HPDE6-E6E7 (cell line): ENCODE measurements around the gene RAB31.

Source experiments
- DNase-seq: peaks from one replicate; pipeline ENCODE4 v3.0.0; 2011; ENCODE audit warnings: missing footprints; ENCODE audit errors: extremely low spot score

The RAB31 gene

DNA sequence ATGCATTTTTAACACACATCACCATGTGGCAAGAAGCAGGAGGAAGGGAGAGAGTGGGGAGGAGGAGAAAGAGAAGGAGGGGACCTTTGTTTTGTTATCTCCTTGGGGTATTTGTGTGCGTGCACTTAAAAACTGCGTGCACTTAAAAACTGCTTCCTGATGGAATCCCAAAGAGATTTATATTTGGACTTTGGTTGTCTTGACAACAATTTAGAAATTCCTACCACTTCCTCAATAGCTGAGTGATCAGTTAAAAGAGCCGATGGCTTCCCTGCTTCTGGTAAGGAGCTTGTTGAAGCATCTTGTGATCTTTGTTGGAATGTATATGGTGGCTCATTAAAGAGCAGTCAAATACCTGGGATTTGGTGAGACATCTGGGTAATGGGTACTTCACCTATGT is 4.5 kb downstream of the RAB31 start:
- DNase-seq, result no peak

DNA sequence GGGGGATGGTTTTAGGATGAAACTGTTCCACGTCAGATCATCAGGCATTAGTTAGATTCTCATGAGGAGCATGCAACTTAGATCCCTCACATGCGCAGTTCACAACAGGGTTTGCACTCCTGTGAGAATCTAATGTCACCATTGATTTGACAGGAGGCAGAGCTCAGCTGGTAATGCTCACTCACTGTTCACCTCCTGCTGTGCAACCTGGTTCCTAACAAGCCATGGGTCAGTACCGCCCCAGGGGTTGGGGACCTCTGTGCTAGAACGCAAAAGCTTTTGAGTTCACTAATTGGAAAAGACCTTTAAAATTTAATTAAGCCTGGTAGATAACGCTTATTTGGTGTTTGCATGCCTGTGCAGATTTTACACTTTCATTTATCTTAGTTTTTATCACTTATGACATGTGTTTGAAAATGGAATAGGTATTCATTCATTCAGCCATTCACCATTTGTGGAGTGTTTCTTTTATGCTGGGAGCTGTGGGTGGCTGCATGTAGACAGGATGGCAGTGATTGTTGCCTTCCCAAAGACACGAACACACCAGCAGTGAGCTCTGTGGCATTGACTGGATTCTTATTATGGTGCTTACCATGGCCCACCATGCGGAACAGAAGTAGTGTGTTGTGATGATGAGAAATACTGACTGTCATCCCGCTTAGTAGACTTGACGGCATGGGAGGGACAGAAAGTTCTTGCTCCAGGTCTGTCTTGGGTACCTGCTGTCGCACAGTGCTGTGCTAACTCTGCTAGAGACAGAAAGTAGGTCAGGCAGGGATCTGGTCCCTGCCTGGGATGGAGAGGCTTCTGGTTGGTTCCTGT is 6.4 kb downstream of the RAB31 start:
- DNase-seq, result no peak

DNA sequence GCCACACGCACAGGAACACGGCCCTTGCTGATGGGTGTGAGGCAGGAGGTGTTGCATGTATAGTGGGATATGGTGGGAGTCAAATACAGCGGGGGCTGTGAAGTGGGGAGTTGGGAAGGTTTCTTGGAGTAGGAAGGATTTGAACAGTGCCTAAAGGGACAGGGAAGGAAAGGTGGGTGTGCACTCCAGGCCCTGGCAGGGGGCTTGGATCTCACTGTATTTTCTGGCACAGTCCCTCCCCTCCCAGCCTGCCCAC is 6.9 kb downstream of the RAB31 start:
- DNase-seq, result no peak

DNA sequence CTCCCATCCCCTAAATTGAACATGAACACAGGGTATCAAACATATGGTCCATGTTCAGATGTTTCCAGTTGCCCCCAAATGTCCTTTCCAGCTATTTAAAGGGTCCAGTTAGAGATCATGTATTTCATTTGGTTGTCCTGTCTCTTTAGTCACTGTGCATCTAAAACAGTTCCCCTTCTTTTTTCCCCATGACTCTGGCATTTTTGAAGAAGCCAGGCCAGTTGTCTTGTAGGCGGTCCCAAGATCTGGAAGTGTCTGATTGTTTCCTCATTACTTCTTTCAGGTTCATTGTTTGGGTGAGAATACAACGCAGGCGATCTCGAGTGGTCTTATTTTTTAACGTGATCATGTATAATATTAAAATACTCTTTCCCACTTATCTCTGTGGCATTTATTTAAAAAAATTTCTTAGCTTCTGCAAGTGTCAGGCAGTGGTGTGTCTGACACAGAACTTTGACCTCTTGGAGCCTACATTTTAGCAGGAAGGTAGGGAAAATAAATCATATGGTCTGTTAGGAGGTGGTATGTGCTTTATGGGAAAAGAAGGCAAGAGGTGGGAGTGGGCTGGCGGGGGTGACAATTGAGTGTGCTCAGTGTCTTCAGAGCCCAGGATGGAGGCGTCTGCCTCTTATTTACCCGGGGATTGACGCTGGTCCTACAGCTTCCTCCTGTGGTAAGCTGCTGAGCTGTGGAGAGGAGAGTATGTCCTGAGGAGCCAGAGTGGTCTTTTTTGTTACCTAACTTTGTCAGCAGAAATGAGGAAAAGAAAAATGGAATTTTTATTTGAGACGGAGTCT is 8.1 kb downstream of the RAB31 start:
- DNase-seq, result no peak

DNA sequence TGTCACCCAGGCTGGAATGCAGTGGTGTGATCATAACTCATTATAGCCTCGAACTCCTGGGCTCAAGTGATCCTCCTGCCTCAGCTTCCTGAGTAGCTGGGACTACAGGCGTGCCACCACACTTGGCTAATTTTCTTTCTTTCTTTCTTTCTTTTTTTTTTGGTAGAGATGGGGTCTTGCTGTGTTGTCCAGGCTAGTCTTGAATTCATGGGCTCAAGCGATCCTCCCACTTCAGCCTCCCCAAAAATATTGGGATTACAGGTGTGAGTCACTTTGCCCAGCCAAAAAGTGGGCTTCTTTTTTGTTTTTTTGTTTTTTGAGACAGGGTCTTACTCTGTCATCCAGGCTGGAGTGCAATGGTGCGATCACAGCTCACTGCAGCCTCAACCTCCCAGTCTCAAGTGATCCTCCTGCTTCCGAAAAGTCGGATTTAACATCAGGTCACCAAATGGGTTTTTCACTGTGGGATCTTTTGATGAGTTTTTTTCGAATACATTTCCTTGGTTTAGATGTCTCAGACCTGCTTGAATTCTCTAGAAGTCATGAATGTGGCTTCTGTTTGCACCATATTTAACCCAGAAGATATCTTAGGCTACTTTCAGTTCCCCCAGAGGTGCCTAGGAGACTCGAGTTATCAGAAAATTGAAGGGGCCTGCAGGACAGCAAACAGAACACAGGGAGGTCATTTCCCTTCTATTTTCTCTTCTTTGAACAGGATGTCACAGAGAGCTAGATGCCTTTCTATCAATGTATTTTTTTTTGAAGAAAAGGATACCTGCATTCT is 8.9 kb downstream of the RAB31 start:
- no peak for DNase-seq

DNA sequence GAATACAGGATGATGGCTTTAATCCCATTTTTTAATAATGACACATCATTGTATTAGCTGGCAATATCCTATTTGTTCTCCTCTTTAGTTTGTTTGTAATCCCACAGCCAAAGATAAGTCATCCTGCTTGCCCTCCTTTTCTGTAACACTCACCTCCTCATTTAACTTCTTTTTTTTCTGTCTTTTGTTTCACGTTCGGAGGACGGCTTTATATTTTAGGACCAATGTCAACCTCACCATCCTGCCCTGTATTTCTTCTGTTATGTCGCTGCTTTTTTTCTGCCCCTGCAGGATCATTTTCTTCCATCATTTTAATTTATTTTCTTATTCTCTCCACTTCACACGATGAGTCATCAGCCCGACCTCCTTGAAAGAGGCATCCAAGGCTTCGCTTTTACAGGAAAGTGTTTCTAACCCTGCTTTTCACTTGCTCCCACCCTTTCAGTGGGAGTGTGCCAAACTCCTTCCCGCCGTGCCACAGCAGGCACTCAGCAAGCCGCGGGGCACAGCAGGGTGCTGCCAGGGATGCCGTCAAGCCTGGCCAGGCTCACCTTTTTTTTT is 11.4 kb downstream of the RAB31 start:
- peak; percentile 67 for DNase-seq

DNA sequence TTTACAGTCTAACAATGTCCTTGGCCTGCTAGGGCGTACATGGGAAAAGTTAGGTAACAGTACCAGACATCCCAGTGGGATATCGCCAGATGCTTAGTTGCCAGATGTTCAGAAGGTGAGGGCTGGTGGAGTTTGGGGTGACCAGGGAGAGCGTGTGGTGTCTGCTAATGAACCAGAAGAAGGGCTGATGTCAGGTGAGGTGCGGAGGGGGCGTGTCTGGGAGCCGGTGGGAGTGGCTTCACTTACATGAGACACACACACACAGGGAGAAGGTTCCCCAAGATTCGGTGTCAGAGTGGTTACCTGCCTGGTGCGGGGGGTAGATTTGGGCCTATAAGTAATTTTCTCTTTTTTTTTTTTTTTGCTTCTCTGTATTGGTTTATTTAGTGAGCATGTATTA is 12.2 kb downstream of the RAB31 start:
- no peak for DNase-seq

DNA sequence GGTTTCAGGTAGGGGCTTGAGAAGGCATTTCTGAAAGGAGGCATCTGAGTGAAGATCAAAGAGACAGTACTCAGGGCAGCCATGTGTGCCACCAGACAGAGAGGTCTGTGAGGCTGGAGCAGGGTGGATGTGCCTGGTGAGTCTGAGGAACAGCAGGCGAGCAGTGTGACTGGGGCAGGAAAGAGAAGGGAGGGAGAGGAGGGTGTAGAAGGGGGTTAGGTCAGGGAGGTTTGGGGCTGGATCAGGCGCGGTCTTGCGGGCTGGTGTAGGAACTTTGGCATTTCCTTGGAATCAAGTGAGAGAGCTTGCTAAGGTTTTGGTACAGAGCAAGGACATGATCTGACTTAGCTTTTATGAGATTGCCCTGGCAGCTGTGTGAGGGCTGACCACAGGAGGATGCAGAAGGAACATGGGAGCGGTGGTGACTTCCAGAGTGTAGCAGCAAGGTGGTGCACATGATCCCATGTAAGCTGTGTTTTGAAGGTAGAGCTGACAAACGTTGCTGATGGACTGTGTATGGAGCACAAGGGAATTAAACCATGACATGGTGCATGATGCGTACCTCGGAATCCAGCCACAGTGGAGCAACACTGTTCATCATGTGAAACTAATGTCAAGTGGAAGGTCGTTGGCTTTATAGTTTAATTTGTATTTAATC is 13.9 kb downstream of the RAB31 start:
- DNase-seq, result no peak

DNA sequence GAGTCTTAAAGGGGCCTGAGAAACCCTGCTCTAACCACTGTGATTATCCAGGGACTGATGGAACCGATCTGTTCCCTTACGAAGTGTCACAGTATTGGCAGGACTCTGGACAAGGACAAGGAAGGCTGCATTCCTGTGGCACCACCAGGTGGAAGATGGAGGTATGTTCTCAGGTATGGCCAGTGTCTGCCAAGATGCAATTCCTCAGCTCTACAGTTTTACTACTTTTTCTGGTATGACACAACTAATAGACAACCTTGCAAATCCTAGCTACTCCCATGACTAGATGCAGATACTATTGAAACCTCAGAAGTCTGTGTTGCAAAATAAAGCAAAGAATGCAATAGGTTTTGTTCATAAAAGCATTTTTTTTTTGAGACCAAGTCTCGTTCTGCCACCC is 14.6 kb downstream of the RAB31 start:
- no peak for DNase-seq

DNA sequence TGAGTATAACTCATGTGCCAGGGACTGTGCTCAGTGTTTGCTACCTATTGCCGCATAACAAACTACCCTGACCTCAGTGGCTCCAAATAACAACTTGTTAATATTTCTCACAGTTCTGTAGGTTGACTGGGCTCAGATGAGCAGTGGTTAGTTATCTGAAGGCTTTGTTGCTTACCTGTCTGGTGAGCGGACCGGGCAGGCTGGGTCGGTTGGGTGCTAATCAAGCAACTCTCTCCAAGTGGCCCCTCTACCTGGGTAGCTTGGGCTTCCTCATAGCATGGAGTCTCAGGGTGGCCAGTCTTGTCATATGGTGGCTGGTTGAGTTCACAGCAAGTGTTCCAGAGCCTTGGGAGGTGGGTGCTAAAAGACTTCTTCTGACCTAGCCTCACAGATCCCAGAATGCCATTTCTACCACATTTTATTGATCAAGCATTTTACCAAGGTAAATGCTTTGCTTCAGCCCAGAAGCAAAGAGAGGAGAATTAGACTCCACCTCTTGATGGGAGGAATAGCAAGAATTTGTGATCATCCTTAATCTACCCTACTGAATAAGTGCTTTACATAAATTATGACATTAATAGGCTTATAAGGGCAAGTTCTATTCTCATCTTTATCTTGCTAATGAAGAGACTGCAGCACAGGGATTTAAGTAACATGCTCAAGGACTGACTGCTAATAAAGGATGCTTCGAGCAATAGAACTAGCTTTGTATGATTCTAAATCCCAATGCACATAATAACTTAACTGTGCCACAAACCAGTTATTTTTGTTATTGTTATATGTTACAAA is 16.9 kb downstream of the RAB31 start:
- no peak for DNase-seq

DNA sequence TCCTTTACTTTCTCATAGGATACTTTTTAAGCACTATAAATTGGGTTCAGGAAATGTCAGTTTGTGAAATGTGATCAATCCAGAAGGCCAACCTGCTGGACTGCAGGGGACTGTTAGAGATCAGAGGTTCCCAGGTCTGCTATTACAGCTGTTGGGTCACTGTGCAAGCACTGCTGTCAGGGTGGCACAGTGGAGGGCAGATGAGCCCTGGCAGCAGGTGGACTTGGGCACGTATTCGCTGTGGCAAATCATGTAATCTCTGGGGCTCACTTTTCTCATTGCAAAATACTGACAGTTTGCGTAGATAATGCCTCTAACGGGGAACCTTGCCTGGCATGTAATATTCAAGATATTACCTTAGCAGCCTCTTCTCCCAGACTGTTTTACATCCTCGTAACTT is 18.1 kb downstream of the RAB31 start:
- DNase-seq, result no peak

DNA sequence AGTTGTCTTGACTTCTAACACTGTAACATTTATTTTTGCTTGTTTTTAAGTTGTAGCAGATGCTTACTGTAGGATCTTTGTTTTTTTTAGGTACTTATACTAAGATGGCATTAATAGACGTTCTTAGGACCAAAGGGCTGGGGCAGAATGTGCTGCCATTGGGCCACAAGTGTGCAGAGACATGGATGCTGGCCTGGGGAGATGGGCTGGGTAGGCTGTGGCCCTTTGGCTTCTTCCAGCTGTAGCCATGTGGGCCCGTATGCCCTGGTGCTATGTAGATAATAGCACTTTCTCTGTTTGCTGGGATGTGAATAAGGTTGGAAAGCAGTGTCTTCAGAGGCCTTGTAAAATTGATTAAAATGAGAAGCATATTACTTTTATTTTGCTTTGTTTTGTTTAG is 18.8 kb downstream of the RAB31 start:
- no peak for DNase-seq

DNA sequence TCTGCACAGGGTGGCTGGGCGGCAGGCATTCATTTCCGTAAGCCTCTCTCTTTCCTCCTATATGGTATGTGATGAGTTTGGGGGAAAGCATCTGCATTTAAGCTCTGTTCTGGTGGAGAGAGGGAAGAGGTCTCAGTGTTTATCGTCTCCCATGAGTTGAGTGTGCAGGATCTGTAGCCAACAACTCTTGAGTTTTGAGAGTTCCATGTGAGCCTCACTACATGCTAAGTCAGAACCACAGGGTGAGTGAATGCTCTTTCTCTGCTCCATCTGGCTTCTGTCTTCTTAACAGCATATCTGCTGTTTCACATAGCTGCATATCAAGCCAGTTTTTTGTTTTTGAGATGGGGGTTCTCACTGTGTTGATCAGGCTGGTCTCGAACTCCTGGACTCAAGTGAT is 22.7 kb downstream of the RAB31 start:
- no peak for DNase-seq

DNA sequence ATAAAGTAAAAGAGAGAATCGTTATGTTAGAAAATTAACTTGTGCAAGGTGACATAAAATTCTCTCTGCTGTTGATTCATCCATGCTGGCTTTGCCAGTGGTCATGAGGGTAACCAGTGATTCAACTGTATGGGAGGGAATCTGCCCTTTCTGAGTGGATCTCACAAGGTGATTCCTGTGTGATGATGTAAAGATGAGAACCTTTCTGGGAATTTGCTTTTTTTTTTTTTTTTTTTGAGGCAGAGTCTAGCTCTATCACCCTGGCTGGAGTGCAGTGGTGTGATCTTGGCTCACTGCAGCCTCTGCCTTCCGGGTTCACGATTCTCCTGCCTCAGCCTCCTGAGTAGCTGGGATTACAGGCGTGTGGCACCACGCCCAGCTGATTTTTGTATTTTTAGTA is 23.3 kb downstream of the RAB31 start:
- peak; percentile 73 for DNase-seq

DNA sequence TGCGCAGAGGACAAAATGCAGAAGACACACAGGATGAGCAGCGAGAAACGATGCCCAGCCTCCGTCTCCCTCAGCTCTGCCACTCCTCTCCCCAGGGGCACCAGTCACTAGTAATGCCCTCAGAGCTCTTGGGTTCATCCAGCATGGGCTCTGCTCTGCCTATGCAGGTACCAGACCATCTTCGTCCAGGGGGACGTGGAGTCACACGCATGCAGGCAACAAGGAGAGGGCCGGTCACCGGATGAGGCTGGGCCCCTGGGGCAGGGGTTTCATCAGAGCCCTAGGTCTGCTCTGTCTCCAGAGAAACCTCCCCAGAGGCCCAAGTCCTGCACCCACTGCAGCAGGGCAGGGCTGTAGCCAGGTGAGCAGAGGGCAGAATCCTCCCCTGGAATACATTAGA is 23.9 kb downstream of the RAB31 start:
- no peak for DNase-seq

DNA sequence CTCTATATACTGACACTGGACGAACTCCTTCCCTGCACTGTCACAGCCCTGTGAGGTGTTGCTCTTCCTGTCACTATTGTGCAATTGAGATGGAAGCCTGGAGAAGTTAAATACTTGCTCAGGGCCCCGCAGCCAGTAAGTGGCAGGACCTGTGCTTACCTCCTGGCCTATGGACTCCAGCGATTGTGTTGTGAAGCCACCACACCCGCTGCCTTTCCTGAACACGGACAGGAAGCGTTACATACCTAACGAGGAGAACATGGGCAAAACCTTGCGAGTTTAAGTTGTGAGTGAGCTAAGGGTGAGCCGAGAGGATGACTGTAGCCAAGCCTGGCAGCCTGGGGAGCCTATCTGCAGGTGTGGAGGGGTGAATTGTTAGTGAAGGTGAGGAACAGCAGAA is 26.1 kb downstream of the RAB31 start:
- no peak for DNase-seq

DNA sequence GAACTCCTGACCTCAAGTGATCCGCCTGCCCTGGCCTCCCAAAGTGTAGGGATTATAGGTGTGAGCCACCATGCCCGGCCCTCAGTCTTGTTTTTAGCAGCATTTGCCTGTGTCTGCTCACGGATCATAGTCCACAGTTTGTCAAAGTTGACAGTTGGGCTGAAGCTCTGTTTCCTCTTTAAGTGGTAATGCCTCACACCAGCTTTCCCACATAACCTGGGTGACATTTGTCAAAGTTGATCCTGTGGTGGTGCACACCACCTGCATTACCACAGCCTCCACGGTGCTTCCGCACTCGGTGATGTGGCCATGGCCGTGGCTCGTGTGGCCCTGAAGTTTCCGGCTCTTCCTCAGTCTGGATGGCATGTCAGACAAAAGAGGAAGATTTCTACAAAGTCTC is 27.1 kb downstream of the RAB31 start:
- DNase-seq, result no peak

DNA sequence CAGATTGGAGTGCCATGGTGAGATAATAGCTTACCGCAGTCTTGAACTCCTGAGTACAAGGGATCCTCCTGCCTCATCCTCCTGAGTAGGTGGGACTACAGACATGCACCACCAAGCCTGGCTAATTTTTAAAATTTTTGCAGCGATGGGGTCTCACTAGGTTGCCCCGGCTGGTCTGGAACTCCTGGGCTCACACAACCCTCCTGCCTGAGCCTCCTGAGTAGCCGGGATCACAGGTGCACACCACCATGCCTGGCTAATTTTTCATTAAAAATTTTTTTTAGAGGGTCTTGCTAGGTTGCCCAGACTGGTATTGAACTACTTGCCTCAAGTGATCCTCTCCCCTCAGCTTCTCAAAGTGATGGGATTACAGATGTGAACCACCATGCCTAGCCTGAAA is 27.8 kb downstream of the RAB31 start:
- DNase-seq, result no peak

DNA sequence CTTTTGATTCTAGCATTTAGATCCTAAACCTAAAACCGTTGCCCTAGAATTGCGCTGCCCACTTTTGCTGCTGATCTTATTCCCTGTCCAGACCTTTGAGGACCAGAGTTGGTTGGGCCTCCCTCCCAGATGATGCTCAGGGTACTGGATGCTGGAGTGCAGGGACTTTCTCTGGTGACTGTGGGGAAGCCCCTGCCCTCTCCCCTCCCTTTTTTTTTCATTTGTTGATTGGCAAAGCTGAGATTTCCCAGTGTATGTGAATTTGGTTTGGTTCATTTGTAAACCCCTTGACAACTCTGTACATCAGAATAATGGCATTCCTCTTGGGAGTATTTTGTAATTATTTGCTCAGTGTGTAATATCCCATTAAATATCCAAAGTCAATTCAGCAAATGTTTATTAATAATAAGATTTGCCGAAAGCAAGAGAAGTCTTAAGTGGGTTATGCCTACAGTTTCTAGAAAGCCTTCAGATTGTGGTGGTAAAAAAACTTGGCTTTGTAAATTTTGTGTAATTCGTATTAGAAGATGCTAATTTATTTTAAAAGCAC is 28.3 kb downstream of the RAB31 start:
- no peak for DNase-seq

DNA sequence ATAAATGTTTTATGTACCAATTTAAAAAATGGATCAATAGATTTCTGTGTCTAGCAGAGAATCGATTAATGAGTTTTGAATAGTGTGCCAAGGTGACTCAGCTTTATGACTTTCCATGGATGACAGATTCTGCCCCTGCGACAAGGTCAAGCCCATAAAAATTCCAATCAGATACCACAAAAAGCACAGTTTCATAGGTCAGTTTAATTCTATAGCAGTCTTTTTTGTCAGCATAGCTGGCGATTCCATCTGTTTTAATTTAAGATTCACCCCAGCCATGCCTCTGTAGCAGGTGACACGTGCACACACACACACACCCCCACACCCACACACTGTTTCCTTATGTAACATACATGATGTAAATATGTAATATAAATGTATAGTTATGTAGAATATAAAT is 28.9 kb downstream of the RAB31 start:
- no peak for DNase-seq
